PC-3 (cell line): ENCODE results near the gene ZNF107.

ENCODE experiments used
- EZH2 ChIP-seq: fragments of 300-600 bp; sonication (generic); IDR thresholded peaks from one replicate; pipeline ENCODE4 v1.6.1; 2017; ENCODE audit warnings: antibody characterized with exemption, mild to moderate bottlenecking, low read length; ENCODE audit not compliant: unreplicated experiment
- EZH2phosphoT487 ChIP-seq: fragments of 300-600 bp; sonication (generic); IDR thresholded peaks from 2 replicates; pipeline ENCODE4 v1.6.1; 2018; ENCODE audit warnings: mild to moderate bottlenecking, antibody characterized with exemption, low read length, borderline replicate concordance
- TF ChIP-seq, protein P1 (sequence below): fragments of 300-600 bp; sonication (generic); conservative IDR thresholded peaks from 2 replicates; pipeline ENCODE4 v1.5.1; 2017; ENCODE audit warnings: antibody characterized with exemption, low read depth, mild to moderate bottlenecking, low read length

DNA sequence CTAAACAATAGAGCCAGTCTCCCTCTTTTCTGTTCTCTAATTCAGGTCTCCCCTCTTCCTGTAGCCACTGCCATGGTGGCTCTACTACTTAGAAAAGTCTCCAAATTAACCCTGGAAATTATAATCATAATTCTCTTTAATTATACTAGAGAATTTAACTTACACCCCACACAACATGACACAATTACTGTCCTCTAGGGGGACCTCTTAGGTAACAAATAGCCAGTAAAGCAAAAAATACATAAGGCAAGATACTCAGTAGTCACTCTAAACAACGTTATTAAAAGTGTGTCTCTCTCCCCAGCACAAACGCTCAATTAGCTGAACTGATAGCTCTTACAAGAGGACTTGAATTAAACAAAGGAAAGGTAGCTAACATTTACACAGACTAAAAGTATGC is 44.3 kb upstream of the ZNF107 start:
- TF ChIP-seq, protein P1, sequence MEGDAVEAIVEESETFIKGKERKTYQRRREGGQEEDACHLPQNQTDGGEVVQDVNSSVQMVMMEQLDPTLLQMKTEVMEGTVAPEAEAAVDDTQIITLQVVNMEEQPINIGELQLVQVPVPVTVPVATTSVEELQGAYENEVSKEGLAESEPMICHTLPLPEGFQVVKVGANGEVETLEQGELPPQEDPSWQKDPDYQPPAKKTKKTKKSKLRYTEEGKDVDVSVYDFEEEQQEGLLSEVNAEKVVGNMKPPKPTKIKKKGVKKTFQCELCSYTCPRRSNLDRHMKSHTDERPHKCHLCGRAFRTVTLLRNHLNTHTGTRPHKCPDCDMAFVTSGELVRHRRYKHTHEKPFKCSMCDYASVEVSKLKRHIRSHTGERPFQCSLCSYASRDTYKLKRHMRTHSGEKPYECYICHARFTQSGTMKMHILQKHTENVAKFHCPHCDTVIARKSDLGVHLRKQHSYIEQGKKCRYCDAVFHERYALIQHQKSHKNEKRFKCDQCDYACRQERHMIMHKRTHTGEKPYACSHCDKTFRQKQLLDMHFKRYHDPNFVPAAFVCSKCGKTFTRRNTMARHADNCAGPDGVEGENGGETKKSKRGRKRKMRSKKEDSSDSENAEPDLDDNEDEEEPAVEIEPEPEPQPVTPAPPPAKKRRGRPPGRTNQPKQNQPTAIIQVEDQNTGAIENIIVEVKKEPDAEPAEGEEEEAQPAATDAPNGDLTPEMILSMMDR = no peak
- TF ChIP-seq EZH2phosphoT487 (no peak), EZH2 (no peak)
